DOHH2 (cell line): ENCODE data around the gene GRID2.

Experiments
- H3F3A ChIP-seq: fragments of 200-600 bp; sonication (generic), shearing (Covaris generic); 2 replicates; pipeline ENCODE4 v1.6.0; 2016; ENCODE audit warnings: antibody characterized with exemption, mild to moderate bottlenecking; ENCODE audit not compliant: control insufficient read depth, insufficient read depth
- H3K27ac ChIP-seq: fragments of 200-600 bp; sonication (generic); 2 replicates; pipeline ENCODE4 v1.5.1; 2014; ENCODE audit warnings: low read depth, mild to moderate bottlenecking, low read length, moderate library complexity
- H3K27me3 ChIP-seq: fragments of 200-600 bp; sonication (generic); 2 replicates; pipeline ENCODE4 v1.6.1; 2014; ENCODE audit warnings: mild to moderate bottlenecking, low read length, mixed read lengths; ENCODE audit not compliant: control insufficient read depth
- H3K36me3 ChIP-seq: fragments of 200-600 bp; sonication (generic); 2 replicates; pipeline ENCODE4 v1.6.1; 2014; ENCODE audit warnings: mild to moderate bottlenecking, low read length, moderate library complexity, mixed read lengths; ENCODE audit not compliant: control insufficient read depth
- H3K4me1 ChIP-seq: fragments of 200-600 bp; sonication (generic); 2 replicates; pipeline ENCODE4 v1.6.1; 2014; ENCODE audit warnings: mild to moderate bottlenecking, low read length, mixed read lengths; ENCODE audit not compliant: control insufficient read depth
- H3K4me2 ChIP-seq: fragments of 200-600 bp; sonication (generic); 2 replicates; pipeline ENCODE4 v1.6.0; 2014; ENCODE audit warnings: mild to moderate bottlenecking, low read length, moderate library complexity
- H3K4me3 ChIP-seq: fragments of 200-600 bp; sonication (generic); 2 replicates; pipeline ENCODE4 v1.5.1; 2014; ENCODE audit warnings: mild to moderate bottlenecking, low read length, mixed read lengths
- H3K79me2 ChIP-seq: fragments of 200-600 bp; sonication (generic); 2 replicates; pipeline ENCODE4 v1.6.1; 2014; ENCODE audit warnings: mild to moderate bottlenecking, low read length, mixed read lengths; ENCODE audit not compliant: control insufficient read depth
- H3K9me2 ChIP-seq: fragments of 200-600 bp; sonication (generic); replicated peaks from 2 replicates; pipeline ENCODE4 v1.6.1; 2014; ENCODE audit warnings: mild to moderate bottlenecking, low read length, mixed read lengths; ENCODE audit not compliant: control insufficient read depth
- H3K9me3 ChIP-seq: fragments of 200-600 bp; sonication (generic); 2 replicates; pipeline ENCODE4 v1.6.1; 2014; ENCODE audit warnings: antibody characterized with exemption, low read length, mixed read lengths; ENCODE audit not compliant: control insufficient read depth, insufficient read depth
- H4K20me1 ChIP-seq: fragments of 200-600 bp; sonication (generic); 2 replicates; pipeline ENCODE4 v1.6.0; 2014; ENCODE audit warnings: low read depth, mild to moderate bottlenecking, antibody characterized with exemption, low read length, moderate library complexity; ENCODE audit not compliant: control insufficient read depth, insufficient read depth
- EZH2phosphoT487 ChIP-seq: fragments of 200-600 bp; sonication (generic); IDR thresholded peaks from 2 replicates; pipeline ENCODE4 v1.6.1; 2017; ENCODE audit warnings: borderline replicate concordance, mild to moderate bottlenecking, antibody characterized with exemption, low read length, moderate library complexity, mixed read lengths
- TF ChIP-seq, protein P1 (sequence below): fragments of 200-600 bp; sonication (generic); IDR thresholded peaks from one replicate; pipeline ENCODE4 v1.5.1; 2014; ENCODE audit warnings: antibody characterized with exemption, mild to moderate bottlenecking, low read depth, low read length; ENCODE audit not compliant: poor library complexity, severe bottlenecking

The GRID2 gene

DNA sequence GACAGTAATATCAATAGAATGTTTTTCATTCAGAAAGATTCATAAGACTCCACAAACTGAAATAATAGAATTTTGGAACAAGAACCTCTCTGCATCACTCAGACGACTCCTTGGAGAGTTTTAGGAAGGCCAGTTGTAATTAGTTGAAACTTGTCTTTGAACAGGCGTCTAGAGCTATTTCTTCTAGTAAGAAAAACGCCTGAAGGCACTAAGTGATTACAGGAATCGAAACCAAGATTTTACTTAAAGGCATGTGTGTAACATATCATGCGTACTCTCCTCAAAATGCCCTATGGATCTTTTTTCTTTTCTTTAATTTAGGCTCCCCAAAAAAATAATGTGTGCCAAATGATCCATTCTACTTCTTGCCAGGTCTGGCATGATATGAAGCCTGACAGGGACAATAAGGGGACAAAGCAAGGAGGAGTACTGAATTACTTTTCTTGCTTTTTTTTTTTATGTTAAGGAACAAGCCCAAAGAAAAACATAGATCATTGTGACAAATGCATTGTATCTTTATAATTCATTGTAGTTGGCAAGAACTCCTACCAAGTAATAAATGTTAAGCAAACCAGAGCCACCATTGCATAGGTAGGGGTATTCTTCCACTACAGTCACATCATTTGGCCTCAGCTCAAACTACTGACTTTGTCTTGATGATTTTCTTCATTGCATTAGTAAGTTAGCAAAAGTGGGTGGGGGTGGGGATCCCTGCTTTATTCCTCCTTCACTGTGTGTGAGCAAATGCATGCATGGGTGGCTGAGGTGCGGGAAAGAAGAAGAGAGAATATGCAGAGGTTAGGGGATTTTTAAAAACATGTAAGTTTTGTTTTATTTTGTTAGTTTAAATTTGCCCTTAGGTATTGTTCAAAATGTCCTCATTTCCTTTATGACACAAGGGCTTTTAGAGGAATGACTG lies 1444.9 kb downstream of the GRID2 start:
- Histone ChIP-seq H3K9me3 (no peaks in the 10 kb centered on the region), H3K4me3 (no peak overlapping the region), H3K27me3 (no peaks in the 10 kb centered on the region), H3K36me3 (no peaks in the 10 kb centered on the region), H4K20me1 (no peaks in the 10 kb centered on the region), H3K4me2 (no peak overlapping the region), H3K9me2 (no peaks in the 10 kb centered on the region), H3K4me1 (no peaks in the 10 kb centered on the region), H3F3A (no peaks in the 10 kb centered on the region), H3K79me2 (no peaks in the 10 kb centered on the region), H3K27ac (no peak overlapping the region)
- TF ChIP-seq EZH2phosphoT487 = no peak
- TF ChIP-seq, protein P1, sequence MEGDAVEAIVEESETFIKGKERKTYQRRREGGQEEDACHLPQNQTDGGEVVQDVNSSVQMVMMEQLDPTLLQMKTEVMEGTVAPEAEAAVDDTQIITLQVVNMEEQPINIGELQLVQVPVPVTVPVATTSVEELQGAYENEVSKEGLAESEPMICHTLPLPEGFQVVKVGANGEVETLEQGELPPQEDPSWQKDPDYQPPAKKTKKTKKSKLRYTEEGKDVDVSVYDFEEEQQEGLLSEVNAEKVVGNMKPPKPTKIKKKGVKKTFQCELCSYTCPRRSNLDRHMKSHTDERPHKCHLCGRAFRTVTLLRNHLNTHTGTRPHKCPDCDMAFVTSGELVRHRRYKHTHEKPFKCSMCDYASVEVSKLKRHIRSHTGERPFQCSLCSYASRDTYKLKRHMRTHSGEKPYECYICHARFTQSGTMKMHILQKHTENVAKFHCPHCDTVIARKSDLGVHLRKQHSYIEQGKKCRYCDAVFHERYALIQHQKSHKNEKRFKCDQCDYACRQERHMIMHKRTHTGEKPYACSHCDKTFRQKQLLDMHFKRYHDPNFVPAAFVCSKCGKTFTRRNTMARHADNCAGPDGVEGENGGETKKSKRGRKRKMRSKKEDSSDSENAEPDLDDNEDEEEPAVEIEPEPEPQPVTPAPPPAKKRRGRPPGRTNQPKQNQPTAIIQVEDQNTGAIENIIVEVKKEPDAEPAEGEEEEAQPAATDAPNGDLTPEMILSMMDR = no peak

DNA sequence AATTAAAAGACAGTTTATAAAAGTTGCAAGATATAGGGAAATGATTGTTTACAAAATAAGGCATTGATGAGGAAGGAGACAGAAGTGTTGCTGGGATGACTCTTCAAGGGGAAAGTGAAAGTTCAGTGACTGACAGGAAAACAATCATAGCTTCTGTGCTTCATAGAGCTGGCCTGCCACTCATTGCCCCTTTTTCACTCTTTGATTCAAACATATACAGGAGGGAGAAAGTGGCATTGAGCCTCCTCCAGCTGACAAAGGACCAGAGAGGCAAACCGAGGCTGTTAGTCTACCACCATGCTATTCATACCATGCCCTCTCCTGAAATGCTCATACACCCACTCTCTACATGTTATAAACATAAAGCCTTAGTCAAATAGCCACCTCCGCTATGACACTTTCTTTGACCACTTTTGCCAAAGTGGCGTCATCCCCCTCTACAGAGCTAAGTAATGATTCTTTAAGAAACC lies 1445.6 kb downstream of the GRID2 start:
- H3K4me2 ChIP-seq = no peak overlapping the region
- H4K20me1 ChIP-seq = no peaks in the 10 kb centered on the region
- no peaks in the 10 kb centered on the region for H3K9me3 ChIP-seq
- no peak overlapping the region for H3K4me3 ChIP-seq
- H3K4me1 ChIP-seq = no peaks in the 10 kb centered on the region
- no peaks in the 10 kb centered on the region for H3K9me2 ChIP-seq
- no peaks in the 10 kb centered on the region for H3K27me3 ChIP-seq
- TF ChIP-seq, protein P1 = no peak
- TF ChIP-seq EZH2phosphoT487 = no peak
- no peaks in the 10 kb centered on the region for H3K79me2 ChIP-seq
- no peaks in the 10 kb centered on the region for H3K36me3 ChIP-seq
- H3F3A ChIP-seq = no peaks in the 10 kb centered on the region
- no peak overlapping the region for H3K27ac ChIP-seq

- Histone ChIP-seq H3K4me2 (no peak overlapping the region), H4K20me1 (no peaks in the 10 kb centered on the region), H3F3A (no peaks in the 10 kb centered on the region), H3K27ac (no peak overlapping the region), H3K9me3 (no peaks in the 10 kb centered on the region), H3K9me2 (no peaks in the 10 kb centered on the region), H3K4me1 (no peaks in the 10 kb centered on the region), H3K79me2 (no peaks in the 10 kb centered on the region), H3K36me3 (no peaks in the 10 kb centered on the region), H3K4me3 (no peak overlapping the region), H3K27me3 (no peaks in the 10 kb centered on the region)
- TF ChIP-seq, protein P1 = no peak
- no peak for TF ChIP-seq EZH2phosphoT487
These were observed 1447.6 kb downstream of the GRID2 start for GRCh38 chr4:93751411-93751810.
